Putamen (tissue), 1 donor: ENCODE data around the gene CYS1.
"Not testable (repeated sequence)": the region's sequence is repeated elsewhere in the genome, so short reads cannot be mapped to it uniquely, and the experiment has no call there.

Experiments
- DNase-seq: peaks from one replicate; pipeline ENCODE4 v3.0.0-alpha.2; 2016; ENCODE audit warnings: low spot score

CYS1 gene

DNA sequence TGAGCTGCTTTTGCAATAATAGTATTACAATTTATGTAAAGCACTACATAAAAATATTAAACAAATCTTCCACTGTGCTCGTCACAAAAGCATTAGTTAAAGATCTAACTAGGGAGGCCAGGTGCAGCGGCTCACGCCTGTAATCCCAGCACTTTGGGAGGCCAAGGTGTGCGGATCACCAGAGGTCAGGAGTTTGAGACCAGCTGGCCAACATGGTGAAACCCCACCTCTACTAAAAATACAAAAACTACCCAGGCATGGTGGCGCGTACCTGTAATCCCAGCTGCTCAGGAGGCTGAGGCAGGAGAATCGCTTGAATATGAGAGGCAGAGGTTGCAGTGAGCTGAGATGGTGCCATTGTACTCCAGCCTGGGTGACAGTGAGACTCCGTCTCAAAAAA lies 49.4 kb downstream of the CYS1 start:
- not testable (repeated sequence) for DNase-seq

DNA sequence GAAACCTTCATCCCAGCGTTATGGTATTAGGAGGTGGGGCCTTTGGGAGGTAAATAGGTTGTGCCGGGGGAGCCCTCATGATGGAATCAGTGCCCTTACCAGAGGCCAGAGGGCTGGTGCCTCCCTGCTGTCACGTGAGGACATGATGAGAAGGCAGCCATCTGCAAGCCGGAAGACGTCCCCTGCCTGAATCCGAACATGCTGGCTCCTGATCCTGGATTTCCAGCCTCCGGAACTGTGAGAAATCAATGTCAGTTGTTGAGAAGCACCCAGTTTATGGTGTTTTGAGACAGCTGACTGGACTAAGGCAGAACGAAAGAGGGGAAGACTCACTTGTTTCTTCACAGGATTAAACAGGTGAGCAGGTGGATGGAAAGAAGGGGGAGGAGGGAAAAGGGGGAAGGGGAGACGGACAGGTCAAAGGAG lies 49.9 kb downstream of the CYS1 start:
- DNase-seq, result no peak

DNA sequence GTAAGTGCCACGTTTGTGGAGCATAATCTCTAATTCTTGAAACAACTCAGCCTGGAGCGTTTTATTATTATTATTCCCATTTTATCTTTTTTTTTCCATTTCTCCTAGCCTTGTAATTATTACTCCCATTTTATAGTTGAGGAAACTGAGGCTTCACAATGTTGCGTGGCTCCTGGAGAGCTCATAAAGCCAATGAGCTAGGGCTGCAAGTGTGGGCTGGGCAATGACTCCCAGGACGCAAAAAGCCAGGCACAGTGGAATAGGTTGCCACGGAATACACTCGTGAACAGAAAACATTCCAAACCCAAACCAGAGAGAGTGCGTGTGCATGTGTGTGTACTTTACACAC lies 50.4 kb downstream of the CYS1 start:
- no peak for DNase-seq

DNA sequence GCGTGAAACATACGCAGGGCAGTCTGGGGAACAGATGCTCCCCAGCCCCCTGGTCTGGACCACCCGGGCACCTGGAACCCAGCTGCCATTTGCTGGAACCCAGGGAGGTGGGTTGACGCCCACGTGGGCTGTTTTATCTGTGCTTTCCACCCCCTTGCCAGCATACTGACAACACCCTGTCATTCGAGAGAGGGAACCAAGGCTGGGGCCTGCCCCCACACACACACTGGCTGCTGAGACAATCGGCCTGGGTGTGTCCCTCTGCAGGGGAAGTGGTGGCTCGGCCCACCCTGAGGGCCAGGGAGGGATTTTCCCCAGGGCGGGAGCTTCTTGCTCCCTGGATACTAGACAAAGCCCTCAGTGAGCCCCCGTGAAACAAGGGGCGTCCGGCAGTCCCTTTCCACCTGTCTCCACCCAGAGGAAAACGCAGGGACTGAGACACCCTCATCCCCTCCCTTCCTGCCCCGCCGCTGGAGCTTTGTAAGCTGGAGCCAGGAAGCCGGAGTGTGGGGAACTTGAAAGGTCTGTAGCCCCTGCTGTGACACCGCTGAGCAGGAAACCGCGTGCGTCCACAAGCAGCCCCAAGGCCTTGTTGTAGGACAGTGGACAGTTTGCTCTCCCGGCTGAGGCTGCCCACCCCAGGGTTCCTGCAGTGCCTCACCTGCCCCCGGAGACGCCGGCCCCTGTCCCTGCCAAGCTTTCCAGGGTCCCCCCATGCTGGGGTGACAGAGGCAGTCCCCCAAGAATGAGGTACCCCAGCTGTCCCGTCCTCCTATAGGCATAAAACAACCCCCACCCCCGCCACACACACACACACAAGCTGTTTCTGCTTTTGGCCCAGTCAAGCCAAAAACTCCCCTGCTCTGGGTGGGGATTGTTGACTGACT lies 51.0 kb downstream of the CYS1 start:
- peak; percentile 17 for DNase-seq

DNA sequence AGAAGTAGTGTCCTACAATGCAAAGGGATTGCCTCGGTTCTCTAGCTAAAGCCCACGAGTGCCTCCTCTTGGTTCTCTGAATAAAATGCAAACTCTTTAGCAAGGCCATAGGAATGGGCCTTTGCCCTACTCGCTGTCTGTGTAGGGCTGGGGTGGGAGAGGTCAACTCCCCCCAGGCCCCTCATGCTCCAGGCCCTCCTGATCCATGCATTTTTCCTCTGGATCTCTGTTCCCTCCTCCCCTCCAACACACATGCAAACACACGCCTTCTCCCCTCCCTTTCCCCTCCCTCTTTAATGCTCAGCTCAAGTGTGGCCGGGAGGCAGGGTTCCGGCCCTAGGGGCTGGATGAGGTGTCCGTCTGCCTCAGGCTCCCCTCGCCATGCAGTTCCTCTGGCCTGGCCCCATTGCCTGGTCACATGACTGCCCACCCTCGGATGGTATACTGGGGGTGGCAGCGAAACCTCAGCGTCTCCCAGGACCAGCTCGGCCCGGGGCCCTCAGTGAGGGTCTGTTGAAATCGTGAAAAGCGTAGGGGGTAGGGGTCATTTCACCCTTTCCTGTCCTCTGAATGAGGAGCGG lies 51.7 kb downstream of the CYS1 start:
- DNase-seq, result no peak

DNA sequence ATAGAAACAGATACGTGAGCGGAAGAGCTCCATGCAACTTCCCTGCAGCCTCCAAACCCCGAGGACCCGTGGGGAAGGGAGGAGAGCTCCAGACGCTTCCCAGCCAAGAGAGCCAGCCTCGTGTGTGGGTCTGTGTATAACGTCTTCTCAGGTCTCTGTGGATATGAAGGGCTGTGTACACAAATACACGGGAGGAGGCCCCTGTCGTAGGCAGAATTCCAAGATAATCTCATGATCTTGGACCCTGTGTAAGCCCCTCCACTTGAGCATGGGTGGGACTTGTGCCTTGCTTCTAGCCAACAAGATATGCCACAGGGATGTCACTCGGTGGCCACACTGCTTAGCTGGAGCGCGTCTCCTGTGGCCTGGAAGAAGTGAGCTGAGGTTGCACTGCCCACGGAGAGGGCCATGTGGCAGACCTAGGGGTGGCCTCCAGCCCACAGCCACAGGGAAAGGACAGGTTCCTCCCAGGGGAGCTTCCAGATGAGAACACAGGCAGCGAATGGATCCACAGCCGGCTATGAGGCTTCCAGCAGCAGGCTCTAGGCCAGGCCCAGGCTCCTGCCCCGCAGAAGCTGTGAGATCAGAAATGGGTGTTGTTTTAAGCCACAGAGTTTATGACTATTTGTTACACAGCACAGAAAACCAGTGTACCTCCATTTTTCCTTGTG lies 52.4 kb downstream of the CYS1 start:
- DNase-seq, result no peak

DNA sequence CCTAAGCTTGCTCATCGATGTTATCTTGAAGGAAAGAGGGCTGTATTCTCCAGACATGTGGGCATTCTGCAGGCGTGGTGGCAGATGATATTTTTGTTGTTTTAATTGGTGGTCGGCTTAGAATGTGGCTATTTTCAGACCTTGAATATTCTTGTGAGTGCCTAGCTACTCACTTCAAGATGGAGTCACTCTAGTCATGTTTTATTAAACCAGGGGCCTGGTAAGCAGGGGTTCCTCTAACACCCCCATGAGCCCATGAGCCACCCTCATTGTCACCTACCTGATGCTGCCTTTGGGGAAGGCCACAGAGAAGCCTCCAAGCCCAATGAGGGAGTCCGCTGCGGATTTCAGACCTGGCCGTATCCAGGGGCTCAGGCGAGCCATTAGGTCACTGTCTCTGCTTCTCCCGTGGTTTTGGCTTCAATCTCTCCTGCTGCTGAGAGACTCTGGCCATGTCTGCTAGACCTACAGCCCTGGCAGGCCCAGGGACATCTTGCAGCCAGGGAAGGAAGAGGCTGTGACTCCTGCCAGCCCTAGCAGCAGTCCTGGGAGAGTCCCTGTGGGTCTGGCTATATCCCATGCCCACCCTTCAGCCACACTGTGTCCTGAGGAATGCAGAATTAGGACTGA lies 53.2 kb downstream of the CYS1 start:
- DNase-seq, result no peak

DNA sequence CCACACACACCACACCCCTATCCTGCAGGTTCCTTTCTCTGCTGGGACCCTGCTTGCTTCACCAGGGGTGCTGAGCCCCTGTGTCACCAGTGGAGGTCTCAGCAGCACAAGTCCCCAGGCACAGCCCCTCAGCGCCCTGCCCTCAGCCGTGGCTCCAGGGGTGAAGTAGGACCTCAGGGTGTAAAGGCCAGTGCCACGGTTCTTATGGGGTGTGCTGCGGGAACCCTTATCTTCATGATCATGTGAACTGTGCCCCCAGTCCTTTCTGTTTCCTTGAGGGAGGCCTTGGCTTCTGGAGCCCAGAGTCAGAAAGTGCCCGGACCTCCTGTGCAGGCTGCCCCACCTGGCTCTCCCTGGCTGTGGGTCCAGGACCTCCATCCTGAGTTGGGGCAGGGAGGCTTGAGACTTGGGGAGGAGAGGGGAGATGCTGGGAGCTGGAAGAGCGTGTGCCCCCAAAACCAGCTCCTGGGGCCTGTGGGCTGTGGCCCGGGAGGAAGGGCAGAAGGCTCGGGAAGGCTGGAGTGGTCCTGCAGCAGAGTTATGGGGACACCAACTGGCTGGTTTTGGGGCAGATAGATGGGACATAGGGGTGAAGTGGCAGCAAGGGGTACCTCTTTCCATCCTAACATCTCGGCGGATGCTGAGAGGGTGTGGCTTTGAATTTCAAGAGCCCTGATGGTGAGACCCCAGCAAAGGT lies 57.1 kb downstream of the CYS1 start:
- no peak for DNase-seq

DNA sequence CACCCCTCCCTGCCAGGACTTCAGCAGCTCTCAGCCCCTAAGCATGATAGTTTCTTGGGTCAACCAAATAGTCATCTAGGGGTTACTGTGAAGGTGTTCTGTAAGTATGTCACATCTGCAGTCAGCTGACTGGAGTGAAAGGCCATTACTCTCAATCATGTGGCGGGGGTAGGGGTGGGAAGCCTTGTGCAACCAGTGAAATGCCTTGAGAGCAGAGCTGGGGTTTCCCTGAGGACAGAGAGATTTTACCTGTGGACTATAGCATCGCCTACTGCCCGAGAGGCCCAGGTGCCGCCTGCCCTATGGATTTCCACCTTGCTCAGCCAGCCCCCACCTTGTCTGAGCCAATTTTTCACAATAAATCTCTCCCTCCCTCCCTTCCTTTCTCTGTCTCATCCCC lies 57.8 kb downstream of the CYS1 start:
- DNase-seq, result no peak

DNA sequence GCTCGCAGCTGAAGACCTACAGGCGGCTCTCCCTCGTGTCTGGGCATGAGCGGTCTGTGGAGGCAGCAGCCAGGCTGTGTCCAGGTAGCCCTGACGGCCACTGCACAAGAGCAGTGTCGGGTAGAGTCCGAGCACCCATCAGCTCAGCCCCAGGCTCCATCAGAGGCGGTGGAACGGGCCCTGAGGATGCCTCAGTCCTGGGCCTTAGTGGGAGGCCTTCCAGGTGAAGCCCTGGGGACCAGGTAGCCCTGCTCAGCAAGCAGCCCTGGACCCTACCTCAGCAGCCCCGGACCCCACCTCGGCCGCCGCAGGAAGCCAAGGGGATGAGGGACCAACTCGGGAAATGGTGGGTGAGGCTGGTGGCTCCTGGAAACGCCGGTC lies 58.2 kb downstream of the CYS1 start:
- no peak for DNase-seq

DNA sequence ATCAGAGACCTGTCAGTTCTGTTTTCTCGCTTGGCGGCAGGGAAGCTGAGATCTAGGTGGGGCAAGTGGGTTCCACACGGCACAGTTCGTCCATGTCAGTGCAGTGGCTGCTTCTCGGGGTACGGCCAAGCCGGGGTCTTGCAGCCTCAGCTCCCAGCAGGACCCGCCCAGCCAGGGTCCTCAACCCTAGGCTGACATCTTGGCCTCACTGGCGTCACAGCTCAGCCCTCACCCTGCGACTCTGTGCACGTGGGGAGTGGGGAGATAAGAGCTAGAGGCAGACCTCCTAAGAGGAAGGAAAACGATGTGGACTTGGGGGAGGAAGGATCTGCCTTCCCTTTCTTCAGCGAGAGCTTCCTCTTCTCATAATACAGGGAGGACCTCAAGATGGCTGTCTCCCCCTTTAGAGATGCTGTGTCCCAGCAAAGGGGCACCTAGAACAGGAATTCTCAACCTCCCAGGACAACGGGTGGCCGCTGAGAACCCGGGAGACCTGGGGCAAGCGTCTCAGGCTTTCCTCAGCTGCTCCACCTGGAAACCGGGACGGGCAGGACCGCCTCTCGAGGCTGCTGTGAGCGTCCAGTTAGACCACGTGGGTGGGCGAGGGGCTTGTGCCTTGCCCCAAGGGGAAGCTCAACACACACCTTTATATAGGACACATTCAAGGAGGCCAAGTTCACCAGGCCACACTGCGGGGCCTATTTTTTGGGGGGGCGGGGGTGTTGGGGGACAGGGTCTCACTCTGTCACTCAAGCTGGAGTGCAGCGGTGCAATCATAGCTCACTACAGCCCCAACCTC lies 60.4 kb downstream of the CYS1 start:
- no peak for DNase-seq

DNA sequence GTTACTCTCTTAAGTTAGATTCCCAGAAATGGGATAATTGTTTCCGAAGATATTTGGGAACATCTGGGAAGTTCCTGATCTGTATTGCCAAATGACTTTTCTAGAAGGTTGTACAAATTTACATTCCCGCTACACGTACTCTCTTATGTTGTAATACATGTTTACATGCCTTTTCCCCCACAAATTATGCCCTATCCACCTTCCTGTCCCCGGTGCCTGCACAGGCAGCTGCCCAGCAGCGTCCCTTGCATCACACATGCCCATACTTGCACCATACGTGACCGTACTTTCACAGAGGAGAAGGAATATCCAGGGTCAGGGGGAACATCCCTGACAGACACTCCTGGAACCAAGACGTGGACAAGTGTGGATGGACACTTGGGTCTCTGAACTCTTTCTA lies 61.0 kb downstream of the CYS1 start:
- no peak for DNase-seq

DNA sequence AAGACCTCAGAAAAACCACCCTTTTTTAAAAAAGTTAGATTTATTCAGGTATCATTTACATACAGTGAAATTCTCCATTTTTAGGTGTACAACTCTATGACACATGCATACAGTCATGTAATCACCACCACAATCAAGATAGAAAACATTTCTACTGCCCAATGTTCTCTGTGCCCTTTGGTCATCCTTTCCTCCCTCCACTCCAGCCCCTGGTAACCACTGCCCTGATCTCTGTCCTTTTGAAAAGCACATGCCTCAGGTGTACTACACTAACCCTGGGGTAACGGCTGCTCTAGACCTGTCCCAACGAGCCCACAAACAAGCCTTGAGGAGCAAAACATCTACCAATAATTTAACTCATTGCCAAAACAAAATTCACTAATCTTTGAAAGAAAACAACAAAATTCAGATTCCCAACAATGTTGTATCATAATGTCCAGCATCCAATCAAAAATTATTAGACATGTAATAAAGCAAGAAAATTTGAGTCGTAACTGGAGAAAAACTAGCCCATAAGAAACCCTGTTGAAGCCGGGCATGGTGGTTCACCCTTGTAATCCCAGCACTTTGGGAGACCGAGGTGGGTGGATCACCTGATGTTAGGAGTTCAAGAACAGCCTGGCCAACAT lies 62.8 kb downstream of the CYS1 start:
- DNase-seq, result no peak

DNA sequence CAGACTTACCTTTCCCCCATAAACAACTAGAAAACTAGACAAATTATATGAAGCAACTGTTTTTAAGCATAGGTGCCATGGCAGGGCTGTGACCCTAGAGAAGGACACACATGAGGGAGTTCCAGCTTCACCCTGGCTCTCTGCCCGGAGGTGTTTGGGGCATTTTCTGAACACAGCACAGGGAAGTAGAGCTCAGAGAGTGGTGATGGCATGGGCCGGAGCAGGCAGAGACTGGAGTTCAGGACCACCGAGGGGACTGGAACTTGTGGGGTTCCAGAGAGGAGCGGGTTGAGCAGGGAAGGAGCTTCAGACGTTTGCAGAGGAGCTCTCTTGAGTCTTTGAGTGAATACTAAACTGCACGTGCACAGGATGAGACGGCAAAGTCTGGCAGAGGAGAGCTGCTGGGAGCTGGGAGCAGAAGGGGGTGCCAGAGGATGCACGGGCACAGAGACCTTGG lies 63.4 kb downstream of the CYS1 start:
- no peak for DNase-seq

DNA sequence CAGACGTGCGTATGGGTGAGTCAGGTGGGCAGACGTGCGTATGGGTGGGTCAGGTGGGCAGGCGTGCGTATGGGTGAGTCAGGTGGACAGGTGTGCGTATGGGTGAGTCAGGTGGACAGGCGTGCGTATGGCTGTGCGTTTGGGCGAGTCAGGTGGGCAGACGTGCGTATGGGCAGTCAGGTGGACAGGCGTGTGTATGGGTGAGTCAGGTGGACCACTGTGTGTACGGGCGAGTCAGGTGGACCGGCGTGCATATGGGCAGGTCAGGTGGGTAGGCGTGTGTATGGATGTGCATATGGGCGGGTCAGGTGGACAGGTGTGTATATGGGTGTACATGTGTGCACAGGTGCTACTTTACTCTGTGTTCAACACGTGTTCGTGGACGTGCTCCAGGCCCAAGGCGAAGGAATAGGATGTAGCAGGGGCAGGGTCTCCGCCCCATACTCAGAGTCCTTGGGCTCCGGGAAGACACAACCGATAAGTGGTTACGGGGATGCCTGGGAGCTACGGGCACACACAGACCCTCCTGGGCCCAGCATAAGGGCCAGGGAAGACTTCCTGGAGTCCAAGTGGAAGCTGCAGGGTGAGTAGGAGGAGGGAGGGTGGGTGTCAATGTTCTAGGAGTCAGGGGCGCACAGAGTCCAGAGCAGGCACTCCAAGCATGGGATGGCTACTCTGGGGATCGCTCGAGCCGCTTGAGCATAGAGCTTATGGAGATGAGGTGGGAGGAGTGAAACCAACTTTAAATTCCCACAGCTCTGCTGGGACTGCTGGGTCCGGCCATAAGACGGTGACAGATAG lies 64.0 kb downstream of the CYS1 start:
- DNase-seq, result no peak

DNA sequence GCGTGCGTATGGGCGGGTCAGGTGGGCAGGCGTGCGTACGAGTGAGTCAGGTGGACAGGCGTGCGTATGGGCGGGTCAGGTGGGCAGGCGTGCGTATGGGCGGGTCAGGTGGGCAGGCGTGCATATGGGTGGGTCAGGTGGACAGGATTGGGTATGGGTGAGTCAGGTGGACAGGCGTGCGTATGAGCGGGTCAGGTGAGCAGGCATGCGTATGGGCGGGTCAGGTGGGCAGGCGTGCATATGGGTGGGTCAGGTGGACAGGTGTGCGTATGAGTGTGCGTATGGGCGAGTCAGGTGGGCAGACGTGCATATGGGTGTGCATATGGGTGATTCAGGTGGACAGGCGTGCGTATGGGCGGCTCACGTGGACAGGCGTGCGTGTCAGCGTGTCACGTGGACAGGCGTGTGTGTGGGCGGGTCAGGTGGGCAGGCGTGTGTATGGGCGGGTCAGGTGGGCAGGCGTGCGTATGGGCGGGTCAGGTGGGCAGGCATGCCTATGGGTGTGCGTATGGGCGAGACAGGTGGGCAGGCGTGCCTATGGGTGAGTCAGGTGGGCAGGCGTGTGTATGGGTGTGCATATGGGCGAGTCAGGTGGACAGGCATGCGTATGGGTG lies 64.7 kb downstream of the CYS1 start:
- DNase-seq, result not testable (repeated sequence)

DNA sequence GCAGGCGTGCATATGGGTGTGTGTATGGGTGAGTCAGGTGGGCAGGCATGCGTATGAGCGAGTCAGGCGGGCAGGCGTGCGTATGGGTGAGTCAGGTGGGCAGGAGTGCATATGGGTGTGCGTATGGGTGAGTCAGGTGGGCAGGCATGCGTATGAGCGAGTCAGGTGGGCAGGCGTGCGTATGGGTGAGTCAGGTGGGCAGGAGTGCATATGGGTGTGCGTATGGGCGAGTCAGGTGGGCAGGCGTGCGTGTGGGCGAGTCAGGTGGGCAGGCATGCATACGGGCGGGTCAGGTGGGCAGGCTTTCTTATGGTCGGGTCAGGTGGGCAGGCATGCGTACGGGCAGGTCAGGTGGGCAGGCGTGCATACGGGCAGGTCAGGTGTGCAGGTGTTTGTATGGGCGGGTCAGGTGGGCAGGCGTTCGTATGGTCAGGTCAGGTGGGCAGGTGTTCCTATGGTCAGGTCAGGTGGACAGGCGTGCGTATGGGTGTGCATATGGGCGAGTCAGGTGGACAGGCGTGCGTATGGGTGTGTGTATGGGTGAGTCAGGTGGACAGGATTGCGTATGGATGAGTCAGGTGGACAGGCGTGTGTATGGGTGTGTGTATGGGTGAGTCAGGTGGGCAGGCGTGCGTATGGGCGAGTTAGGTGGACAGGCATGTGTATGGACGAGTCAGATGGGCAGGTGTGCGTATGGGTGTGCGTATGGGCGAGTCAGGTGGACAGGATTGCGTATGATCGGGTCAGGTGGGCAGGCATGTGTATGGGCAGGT lies 65.6 kb downstream of the CYS1 start:
- no peak for DNase-seq

DNA sequence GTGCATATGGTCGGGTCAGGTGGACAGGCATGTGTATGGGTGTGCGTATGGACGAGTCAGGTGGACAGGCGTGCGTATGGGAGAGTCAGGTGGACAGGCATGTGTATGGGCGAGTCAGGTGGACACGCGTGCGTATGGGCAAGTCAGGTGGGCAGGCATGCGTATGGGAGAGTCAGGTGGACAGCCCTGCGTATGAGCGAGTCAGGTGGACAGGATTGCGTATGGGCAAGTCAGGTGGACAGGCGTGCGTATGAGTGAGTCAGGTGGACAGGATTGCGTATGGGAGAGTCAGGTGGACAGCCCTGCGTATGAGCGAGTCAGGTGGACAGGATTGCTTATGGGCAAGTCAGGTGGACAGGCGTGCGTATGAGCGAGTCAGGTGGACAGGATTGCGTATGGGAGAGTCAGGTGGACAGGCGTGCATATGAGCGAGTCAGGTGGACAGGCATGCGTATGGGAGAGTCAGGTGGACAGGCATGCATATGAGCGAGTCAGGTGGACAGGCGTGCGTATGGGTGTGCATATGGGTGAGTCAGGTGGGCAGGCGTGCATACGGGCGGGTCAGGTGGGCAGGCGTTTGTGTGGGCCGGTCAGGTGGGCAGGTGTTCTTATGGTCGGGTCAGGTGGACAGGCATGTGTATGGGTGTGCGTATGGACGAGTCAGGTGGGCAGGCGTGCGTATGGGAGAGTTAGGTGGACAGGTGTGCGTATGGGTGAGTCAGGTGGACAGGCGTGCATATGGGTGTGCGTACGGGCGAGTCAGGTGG lies 66.4 kb downstream of the CYS1 start:
- not testable (repeated sequence) for DNase-seq
